Fibroblast of villous mesenchyme (primary cell): ENCODE data around the gene EFNA2. TPM values are rescaled to one million over a fixed set of nuclear protein-coding genes. Genes with fewer than 3 reads are reported as not detected.

Experiments used
- DNase-seq: peaks from one replicate; pipeline ENCODE4 v3.0.0-alpha.2; 2010; ENCODE audit warnings: low read depth
- H3K4me3 ChIP-seq: 2 replicates; pipeline ENCODE4 v1.5.1; 2011; ENCODE audit warnings: low read depth, mild to moderate bottlenecking, low read length
- total RNA-seq: library from RNA; depleted of rRNA; stranded (reverse); fragments of >200 nt; gene quantifications from 2 replicates; pipeline ENCODE4 v1.2.3, GENCODE V29; 2012
- TF ChIP-seq, protein P1 (sequence below): IDR thresholded peaks from 2 replicates; pipeline ENCODE4 v1.5.1; 2012; ENCODE audit warnings: low read depth, mild to moderate bottlenecking, low read length; ENCODE audit not compliant: insufficient read depth

The EFNA2 gene
- total RNA-seq, 1 donor = not detected

DNA sequence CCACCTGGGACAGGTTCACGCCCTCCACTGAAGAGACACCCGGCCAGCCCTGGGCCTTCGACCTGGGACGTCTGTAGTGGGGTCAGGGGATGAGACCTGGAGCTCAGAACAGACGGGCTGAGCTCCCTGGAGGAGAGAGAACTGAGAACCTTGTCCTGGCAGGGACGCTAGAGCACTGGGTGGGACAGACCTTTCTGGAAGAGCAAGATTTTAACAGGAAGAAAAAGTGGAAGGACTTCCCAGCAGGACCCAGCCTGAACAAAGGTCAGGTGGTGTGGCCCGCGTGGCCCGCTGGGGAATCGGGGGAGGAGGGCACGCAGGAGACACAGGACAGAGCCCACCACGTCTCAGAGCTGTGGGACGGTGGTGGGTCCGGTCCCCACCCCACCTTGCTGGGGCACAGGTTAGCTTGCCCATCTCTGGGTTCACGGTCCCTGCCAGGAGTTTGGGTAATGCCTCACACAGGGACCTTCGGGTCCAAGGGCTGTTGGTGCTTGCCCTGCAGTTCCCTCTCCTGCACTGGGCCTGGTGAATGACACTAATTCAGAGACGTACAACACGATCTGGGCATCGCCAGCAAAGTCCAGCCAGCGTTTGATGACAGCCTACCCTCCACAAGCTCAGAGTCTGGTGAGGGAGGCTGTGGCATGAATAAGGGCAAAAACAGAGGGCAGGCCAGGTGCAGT is 1.2 kb upstream of the EFNA2 start:
- DNase-seq = no peak
- H3K4me3 ChIP-seq = no peak overlapping the region
- TF ChIP-seq, protein P1, sequence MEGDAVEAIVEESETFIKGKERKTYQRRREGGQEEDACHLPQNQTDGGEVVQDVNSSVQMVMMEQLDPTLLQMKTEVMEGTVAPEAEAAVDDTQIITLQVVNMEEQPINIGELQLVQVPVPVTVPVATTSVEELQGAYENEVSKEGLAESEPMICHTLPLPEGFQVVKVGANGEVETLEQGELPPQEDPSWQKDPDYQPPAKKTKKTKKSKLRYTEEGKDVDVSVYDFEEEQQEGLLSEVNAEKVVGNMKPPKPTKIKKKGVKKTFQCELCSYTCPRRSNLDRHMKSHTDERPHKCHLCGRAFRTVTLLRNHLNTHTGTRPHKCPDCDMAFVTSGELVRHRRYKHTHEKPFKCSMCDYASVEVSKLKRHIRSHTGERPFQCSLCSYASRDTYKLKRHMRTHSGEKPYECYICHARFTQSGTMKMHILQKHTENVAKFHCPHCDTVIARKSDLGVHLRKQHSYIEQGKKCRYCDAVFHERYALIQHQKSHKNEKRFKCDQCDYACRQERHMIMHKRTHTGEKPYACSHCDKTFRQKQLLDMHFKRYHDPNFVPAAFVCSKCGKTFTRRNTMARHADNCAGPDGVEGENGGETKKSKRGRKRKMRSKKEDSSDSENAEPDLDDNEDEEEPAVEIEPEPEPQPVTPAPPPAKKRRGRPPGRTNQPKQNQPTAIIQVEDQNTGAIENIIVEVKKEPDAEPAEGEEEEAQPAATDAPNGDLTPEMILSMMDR = no peak

DNA sequence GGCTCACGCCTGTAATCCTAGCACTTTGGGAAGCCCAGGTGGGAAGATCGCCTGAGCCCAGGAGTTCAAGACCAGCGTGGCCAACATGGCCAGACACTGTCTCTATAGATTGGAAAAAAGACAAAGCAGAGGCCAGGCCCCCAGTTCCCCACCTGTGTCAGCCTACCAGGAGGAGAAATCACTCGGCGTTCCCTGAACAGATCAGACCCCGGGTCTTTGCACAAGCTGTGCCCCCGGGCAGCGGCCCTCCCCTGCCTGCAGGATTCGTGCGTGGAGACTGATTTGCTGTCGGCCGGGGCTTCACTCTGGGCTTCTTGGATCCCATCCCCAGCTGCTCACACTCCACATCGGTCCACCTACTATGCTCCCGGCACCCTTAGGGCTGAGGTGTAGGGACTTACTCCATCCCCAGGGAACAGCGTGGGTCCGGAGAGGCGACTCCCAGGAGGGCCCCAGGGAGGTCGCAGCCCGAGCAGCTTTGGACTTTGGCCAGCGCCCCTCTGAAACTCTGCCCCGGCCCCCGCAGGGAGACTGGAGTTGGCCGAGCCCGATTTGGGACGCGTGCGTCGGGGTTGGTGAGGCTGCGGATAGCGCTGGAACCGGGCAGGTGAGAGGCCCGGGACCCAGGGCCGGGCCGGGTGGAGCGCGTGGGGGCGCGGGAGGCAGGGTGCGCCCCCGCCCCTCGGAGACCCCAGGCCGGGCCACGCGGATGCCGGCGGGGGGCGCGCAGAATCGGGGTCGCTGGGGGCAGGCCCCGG is 515 bp upstream of the EFNA2 start:
- TF ChIP-seq, protein P1 = no peak
- H3K4me3 ChIP-seq = no peak overlapping the region
- DNase-seq = no peak

DNA sequence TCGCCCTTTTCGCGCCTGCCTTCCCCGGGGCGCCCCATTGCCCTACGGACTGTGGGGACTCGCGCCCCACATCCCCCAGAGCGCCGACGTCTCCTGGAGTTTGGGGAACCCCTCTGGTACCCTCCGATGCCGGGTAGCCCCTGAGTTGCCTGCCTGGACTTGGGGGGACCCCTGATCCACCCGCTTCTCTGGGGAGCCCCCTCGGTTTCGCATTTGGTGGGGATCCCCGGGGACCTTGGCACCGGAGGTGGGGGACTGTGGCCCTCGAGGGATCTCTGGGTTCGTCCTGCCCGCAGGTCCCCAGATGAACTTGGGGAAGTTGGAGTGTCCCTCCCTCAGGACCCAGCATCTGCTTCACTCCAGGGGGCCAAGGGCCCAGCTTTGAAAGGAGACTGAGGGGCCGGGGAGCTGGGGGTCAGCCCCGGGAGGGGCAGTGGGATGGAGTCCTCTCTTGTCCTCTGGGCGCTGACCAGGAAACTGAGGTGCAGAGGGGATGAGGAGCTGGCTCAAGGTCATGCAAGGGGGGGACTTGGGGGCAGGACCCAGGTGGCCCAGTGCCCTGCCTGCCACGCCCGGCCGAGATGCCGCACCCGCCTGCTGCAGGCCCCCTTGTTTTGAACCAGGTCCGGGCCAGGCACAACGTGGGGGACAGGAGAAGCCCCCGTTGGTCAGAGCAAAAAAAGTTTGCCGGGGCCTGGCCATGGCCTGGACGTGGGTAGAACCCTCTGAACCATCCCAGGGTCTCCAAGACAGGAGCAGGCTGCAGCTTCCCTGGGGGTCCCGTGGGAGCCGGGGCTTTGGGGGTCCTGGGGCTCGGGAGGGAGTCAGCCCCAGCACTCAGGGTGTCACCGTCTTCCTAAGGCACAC is 1.0 kb downstream of the EFNA2 start:
- no peak for DNase-seq
- no peak overlapping the region for H3K4me3 ChIP-seq
- TF ChIP-seq, protein P1 = no peak

DNA sequence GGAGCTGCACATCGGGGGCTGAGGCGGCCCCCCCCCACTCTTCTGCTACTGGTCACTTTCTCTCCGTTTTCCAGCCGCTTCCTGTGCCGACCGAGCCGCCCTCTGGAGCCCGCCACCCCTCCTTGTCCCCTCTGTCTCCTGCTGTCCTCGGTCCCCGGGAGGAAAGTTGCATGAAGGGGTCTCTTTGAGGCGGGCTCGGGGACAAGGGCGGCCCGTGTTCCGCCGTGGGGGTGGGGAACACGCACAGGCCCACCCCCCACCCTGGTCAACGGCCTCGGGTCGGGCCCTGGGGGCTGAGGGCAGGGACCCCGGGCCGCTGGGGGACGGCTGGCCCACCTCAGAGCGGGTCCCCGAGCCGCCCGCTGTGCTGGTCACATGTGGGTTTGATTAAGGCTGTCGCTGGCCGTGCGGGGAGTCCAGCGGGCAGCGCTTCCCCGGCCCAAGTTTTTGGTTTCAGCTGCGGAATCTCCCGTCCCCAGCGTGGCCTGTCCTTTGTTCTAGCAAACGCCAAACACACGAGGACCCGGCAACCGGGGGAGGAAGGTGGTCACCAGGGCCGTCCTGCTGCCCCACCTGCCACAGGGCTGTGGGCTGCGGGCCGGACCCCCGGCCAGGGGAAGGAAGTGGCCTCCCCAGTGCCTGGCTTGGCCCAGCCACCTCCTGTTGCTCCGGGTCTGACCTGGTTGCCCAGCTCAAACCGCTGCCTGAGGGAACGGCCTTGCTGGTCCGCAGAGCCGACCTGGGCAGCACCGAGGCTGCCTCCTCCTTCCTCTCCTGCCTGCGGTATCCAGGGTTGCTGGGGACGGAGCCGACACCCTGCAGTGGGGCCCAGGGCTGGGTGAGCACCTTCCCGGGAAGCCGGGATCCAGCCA is 1.9 kb downstream of the EFNA2 start:
- no peak overlapping the region for H3K4me3 ChIP-seq
- DNase-seq = no peak
- TF ChIP-seq, protein P1 = no peak

DNA sequence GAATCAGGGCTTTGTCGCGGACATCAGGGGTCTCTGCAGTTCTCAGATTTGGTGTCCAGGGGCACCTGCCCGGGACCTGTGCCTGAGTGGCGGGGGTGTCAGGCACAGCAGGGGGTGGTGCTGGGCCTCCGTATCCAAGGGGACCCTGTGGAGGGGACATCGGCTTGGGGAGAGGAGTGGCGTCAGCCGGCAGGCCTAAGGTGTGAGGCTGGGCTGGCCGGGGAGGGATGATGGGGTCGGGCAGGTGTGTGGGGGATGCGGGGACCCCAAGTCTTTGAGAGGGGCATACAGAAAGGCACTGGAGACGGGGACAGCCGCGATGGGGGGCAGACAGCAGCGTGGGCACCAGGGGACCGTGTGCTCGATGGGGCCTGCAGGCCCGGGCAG is 2.5 kb downstream of the EFNA2 start:
- H3K4me3 ChIP-seq = no peak overlapping the region
- no peak for DNase-seq
- TF ChIP-seq, protein P1 = no peak
